Endothelial cell of umbilical vein (primary cell): ENCODE results near the gene PRELID3B. TPM values are rescaled to one million over a fixed set of nuclear protein-coding genes. Genes with fewer than 3 reads are reported as not detected.

Experiments
- BruUV-seq: library from RNA; stranded (reverse); fragments of 400-500 nt; replicated peaks from 2 replicates; lab custom pipeline; 2021; lab: Mats Ljungman, UMichigan
- CTCF ChIA-PET: fragments of 300-600, 350-600 bp; sonication (Branson Sonifier 250); formaldehyde crosslinking; loops from one replicate; lab custom pipeline; 2021; ENCODE audit warnings: antibody characterized with exemption, inconsistent platforms; lab: Charles Lee
- POLR2A ChIA-PET: fragments of 300-600, 350-600 bp; sonication (Branson Sonifier 250); formaldehyde crosslinking; loops from one replicate; lab custom pipeline; 2021; ENCODE audit warnings: antibody characterized with exemption, inconsistent platforms; lab: Charles Lee
- DNase-seq: peaks from one replicate; pipeline ENCODE4 v3.0.0-alpha.2; 2011; ENCODE audit warnings: low read depth, low spot score
- FAIRE-seq: peaks from 2 replicates; lab custom pipeline; 2011; peaks lifted over from hg19 to GRCh38; lab: Jason Lieb, UNC
- H2AFZ ChIP-seq: 2 replicates; pipeline ENCODE4 v1.6.0; 2012; ENCODE audit warnings: low read depth, low read length, control low read depth, inconsistent platforms
- H3K27ac ChIP-seq: 2 replicates; pipeline ENCODE4 v1.5.1; 2011; ENCODE audit warnings: low read depth, mild to moderate bottlenecking, control low read depth, low read length, moderate library complexity; ENCODE audit not compliant: insufficient read depth
- H3K27me3 ChIP-seq, 2 experiments: 2 replicates each; pipeline versions ENCODE4 v1.6.0 to v1.6.1; 2011; ENCODE audit warnings: low read length in 2 of 2, mixed read lengths in 1 of 2; ENCODE audit not compliant: control insufficient read depth in 2 of 2, insufficient read depth in 2 of 2
- H3K36me3 ChIP-seq, 2 experiments: 2 replicates in 1 of 2; 3 replicates in 1 of 2; pipeline ENCODE4 v1.5.1; 2011; ENCODE audit warnings: low read length in 2 of 2, mild to moderate bottlenecking in 1 of 2, moderate library complexity in 1 of 2; ENCODE audit not compliant: control insufficient read depth in 2 of 2, insufficient read depth in 2 of 2; ENCODE audit errors: extremely low read depth in 1 of 2
- H3K4me1 ChIP-seq: 3 replicates; pipeline ENCODE4 v1.5.1; 2011; ENCODE audit warnings: mild to moderate bottlenecking, low read length; ENCODE audit not compliant: control insufficient read depth, insufficient read depth; ENCODE audit errors: extremely low read depth
- H3K4me2 ChIP-seq: 2 replicates; pipeline ENCODE4 v1.6.1; 2011; ENCODE audit warnings: low read length, control low read depth, mixed read lengths; ENCODE audit not compliant: insufficient read depth
- H3K4me3 ChIP-seq, 3 experiments: fragments of 200-600 bp in 1 of 3; sonication (generic), shearing (Covaris generic) in 1 of 3; replicated peaks in 1 of 3; 2 replicates each; pipeline ENCODE4 v1.5.1; 2011 to 2016; ENCODE audit warnings: control low read depth in 3 of 3, low read length in 3 of 3, mild to moderate bottlenecking in 2 of 3, inconsistent platforms in 1 of 3, low read depth in 1 of 3, moderate library complexity in 1 of 3; ENCODE audit not compliant: insufficient read depth in 1 of 3
- H3K79me2 ChIP-seq: 2 replicates; pipeline ENCODE4 v1.6.0; 2012; ENCODE audit warnings: low read length, inconsistent platforms; ENCODE audit not compliant: control insufficient read depth, insufficient read depth
- H3K9ac ChIP-seq: replicated peaks from 2 replicates; pipeline ENCODE3; 2011; ENCODE audit warnings: low read length, control low read depth; ENCODE audit not compliant: insufficient read depth; ENCODE audit errors: extremely low read depth
- H3K9me1 ChIP-seq: replicated peaks from 3 replicates; pipeline ENCODE4 v1.6.0; 2011; ENCODE audit warnings: mild to moderate bottlenecking, low read length; ENCODE audit not compliant: control insufficient read depth, insufficient read depth; ENCODE audit errors: extremely low read depth
- H3K9me3 ChIP-seq: replicated peaks from 2 replicates; pipeline ENCODE4 v1.5.1; 2012; ENCODE audit warnings: low read length, inconsistent platforms; ENCODE audit not compliant: control insufficient read depth, insufficient read depth
- H4K20me1 ChIP-seq: replicated peaks from 2 replicates; pipeline ENCODE3; 2011; ENCODE audit warnings: mild to moderate bottlenecking, low read length; ENCODE audit not compliant: control insufficient read depth, insufficient read depth; ENCODE audit errors: extremely low read depth
- CTCF ChIP-seq, 2 donors: IDR thresholded peaks; 1 replicate in 1 of 2; 2 replicates in 1 of 2; pipeline ENCODE4 v1.5.1; 2011; ENCODE audit warnings: low read length in 2 of 2, mild to moderate bottlenecking in 2 of 2, moderate library complexity in 2 of 2, control low read depth in 1 of 2, inconsistent platforms in 1 of 2, low read depth in 1 of 2; ENCODE audit not compliant: insufficient read depth in 1 of 2; ENCODE audit errors: extremely low read depth in 1 of 2
- GATA2 ChIP-seq: IDR thresholded peaks from 2 replicates; pipeline ENCODE4 v1.7.0; 2011; ENCODE audit warnings: low read depth, mild to moderate bottlenecking, moderate library complexity, mixed read lengths, low read length; ENCODE audit not compliant: insufficient read length, insufficient read depth
- JUN ChIP-seq: IDR thresholded peaks from 2 replicates; pipeline ENCODE4 v1.6.1; 2011; ENCODE audit warnings: borderline replicate concordance, low read depth; ENCODE audit not compliant: insufficient read length, insufficient read depth
- MAX ChIP-seq: IDR thresholded peaks from 2 replicates; pipeline ENCODE4 v1.6.1; 2011; ENCODE audit not compliant: insufficient read depth, insufficient read length
- MYC ChIP-seq: IDR thresholded peaks from one replicate; pipeline ENCODE4 v1.6.1; 2011; ENCODE audit warnings: mild to moderate bottlenecking, low read depth, low read length
- POLR2A ChIP-seq: IDR thresholded peaks from 2 replicates; pipeline ENCODE4 v1.6.1; 2012; ENCODE audit warnings: low read depth, mild to moderate bottlenecking, control low read depth, low read length
- POLR2AphosphoS5 ChIP-seq: IDR thresholded peaks from 2 replicates; pipeline ENCODE4 v1.6.1; 2012; ENCODE audit warnings: low read depth, mild to moderate bottlenecking, control low read depth, low read length, moderate library complexity; ENCODE audit not compliant: insufficient read depth
- dilution Hi-C: fragments of 300-500 bp; cut with MboI; formaldehyde crosslinking; loops from one replicate; pipeline ENCODE4 v1.15.0; 2019; ENCODE audit warnings: low sequenced_read_pairs; ENCODE audit not compliant: extremely low pct_ligation_motif_present
- intact Hi-C: fragments of 100-400 bp; cut with micrococcal nuclease; formaldehyde crosslinking; loops from one replicate; pipeline ENCODE4 v1.10.0; 2022
- polyA plus RNA-seq, 4 experiments: library from polyadenylated mRNA; depleted of rRNA in 3 of 4; stranded (reverse) in 3 of 4; unstranded in 1 of 4; fragments of >200 nt; gene quantifications; 2 replicates each; pipeline versions ENCODE4 v1.2.1 to v1.2.3, GENCODE V29; 2011 to 2012; ENCODE audit warnings: missing spikeins in 1 of 4
- total RNA-seq: library from RNA; stranded (reverse); gene quantifications from 2 replicates; pipeline ENCODE4 v1.2.3, GENCODE V29; 2021

PRELID3B gene
- total and polyA plus RNA-seq, 2 donors (not counting 3 experiments of a cell fraction or from before 2014, with no cell fraction given), result 14.9 to 57.2 TPM

- no peak overlapping the region for H3K9ac ChIP-seq
- peaks cover 24 to 43% of the 10 kb centered on the region in 2 experiments for H3K36me3 ChIP-seq
- H3K27ac ChIP-seq, result no peak overlapping the region
- no peaks in the 10 kb centered on the region for H3K4me1 ChIP-seq
- H3K9me3 ChIP-seq, result no peaks in the 10 kb centered on the region
- FAIRE-seq, result no peak
- POLR2A ChIA-PET, result no interaction called here
- no peak for TF ChIP-seq CTCF (IDR thresholded peaks at IDR 0.05; ENCODE audit: extremely low read depth in 1 of 2, insufficient read depth in 1 of 2, low read depth in 1 of 2, low read length in 2 of 2)
- no peak for TF ChIP-seq MAX
- no peak for TF ChIP-seq GATA2
- TF ChIP-seq MYC, result no peak
- TF ChIP-seq JUN, result no peak
- TF ChIP-seq POLR2A, result no peak
- TF ChIP-seq POLR2AphosphoS5, result no peak
- intact Hi-C loops (loop anchor here (10.0 kb wide), 1 partner anchor 237 kb away; no protein-coding TSS in a partner anchor), dilution Hi-C loops (no loop called here)
- no peaks in the 10 kb centered on the region for H3K27me3 ChIP-seq
- H3K4me3 ChIP-seq, result no peak overlapping the region
- no peaks in the 10 kb centered on the region for H4K20me1 ChIP-seq
- no peaks in the 10 kb centered on the region for H3K9me1 ChIP-seq
- peaks cover 31% of the 10 kb centered on the region for H3K79me2 ChIP-seq
- no peak overlapping the region for H3K4me2 ChIP-seq
- H2AFZ ChIP-seq, result no peak overlapping the region
- CTCF ChIA-PET, result no interaction called here
- no TSS peak for BruUV-seq
- no peak for DNase-seq
Observed at GRCh38 chr20:58987790-58988564, 54.6 kb downstream of the PRELID3B start.
